GM10266 (cell line): Measurements from ENCODE around the gene USP9Y.
A peak's percentile ranks its signal among the peaks of the same experiment; 100 is the strongest.
"Not testable (repeated sequence)": the region's sequence is repeated elsewhere in the genome, so short reads cannot be mapped to it uniquely, and the experiment has no call there.

Experiments used
- DNase-seq: peaks from one replicate; pipeline ENCODE4 v3.0.0; 2012; ENCODE audit errors: extremely low spot score
- TF ChIP-seq, protein P1 (sequence below): IDR thresholded peaks from 2 replicates; pipeline ENCODE4 v1.5.1; 2012; ENCODE audit warnings: mild to moderate bottlenecking, low read depth; ENCODE audit not compliant: control insufficient read depth, insufficient read depth; ENCODE audit errors: missing control alignments

Gene USP9Y, protein sequence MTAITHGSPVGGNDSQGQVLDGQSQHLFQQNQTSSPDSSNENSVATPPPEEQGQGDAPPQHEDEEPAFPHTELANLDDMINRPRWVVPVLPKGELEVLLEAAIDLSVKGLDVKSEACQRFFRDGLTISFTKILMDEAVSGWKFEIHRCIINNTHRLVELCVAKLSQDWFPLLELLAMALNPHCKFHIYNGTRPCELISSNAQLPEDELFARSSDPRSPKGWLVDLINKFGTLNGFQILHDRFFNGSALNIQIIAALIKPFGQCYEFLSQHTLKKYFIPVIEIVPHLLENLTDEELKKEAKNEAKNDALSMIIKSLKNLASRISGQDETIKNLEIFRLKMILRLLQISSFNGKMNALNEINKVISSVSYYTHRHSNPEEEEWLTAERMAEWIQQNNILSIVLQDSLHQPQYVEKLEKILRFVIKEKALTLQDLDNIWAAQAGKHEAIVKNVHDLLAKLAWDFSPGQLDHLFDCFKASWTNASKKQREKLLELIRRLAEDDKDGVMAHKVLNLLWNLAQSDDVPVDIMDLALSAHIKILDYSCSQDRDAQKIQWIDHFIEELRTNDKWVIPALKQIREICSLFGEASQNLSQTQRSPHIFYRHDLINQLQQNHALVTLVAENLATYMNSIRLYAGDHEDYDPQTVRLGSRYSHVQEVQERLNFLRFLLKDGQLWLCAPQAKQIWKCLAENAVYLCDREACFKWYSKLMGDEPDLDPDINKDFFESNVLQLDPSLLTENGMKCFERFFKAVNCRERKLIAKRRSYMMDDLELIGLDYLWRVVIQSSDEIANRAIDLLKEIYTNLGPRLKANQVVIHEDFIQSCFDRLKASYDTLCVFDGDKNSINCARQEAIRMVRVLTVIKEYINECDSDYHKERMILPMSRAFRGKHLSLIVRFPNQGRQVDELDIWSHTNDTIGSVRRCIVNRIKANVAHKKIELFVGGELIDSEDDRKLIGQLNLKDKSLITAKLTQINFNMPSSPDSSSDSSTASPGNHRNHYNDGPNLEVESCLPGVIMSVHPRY (N-terminal part only)

DNA sequence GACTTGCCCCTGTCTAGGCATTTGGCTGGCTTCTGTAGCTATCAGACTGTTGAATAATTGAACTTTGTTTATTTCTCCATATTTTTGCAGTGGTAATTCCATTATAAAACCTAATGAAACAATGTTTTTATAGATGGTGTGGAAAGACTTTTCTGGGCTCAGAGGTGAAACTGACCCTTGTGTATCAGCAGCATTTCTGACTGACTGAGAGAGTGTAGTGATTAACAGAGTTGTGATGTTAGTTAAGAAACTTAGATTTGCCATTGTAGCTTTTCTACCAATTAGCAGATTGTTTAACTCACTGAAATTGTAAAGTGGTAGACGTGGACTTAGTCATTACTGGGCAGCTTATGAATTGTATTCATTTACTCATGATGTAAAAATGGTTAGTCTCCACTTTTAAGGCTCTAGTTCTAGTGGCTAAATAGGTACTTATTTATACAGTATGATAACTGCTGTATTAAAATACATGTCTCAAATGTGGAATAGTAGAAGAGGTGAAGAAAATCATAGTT is at the start of gene USP9Y:
Gene USP9Y, plus strand, starts transcription at position 51 of the 515 bp plus-strand sequence. CDS start 8,217 bp downstream, outside the sequence.
- TF ChIP-seq, protein P1, sequence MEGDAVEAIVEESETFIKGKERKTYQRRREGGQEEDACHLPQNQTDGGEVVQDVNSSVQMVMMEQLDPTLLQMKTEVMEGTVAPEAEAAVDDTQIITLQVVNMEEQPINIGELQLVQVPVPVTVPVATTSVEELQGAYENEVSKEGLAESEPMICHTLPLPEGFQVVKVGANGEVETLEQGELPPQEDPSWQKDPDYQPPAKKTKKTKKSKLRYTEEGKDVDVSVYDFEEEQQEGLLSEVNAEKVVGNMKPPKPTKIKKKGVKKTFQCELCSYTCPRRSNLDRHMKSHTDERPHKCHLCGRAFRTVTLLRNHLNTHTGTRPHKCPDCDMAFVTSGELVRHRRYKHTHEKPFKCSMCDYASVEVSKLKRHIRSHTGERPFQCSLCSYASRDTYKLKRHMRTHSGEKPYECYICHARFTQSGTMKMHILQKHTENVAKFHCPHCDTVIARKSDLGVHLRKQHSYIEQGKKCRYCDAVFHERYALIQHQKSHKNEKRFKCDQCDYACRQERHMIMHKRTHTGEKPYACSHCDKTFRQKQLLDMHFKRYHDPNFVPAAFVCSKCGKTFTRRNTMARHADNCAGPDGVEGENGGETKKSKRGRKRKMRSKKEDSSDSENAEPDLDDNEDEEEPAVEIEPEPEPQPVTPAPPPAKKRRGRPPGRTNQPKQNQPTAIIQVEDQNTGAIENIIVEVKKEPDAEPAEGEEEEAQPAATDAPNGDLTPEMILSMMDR = no peak
- DNase-seq = no peak

DNA sequence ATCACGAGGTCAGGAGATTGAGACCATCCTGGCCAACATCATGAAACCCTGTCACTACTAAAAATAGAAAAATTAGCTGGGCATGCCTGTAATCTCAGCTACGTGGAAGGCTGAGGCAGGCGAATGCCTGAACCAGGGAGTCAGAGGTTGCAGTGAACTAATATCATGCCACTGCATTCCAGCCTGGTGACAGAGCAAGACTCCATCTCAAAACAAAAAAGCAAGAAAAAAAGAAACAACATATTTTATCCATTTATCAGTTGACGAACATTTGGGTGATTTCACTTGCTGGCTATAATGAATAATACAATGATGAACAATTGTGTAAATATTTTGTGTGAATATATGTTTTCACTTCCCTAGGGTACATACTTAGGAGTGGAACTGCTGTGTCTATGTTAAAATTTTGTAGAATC is 49.4 kb upstream of the USP9Y start:
- DNase-seq = no peak
- TF ChIP-seq, protein P1 = no peak

DNA sequence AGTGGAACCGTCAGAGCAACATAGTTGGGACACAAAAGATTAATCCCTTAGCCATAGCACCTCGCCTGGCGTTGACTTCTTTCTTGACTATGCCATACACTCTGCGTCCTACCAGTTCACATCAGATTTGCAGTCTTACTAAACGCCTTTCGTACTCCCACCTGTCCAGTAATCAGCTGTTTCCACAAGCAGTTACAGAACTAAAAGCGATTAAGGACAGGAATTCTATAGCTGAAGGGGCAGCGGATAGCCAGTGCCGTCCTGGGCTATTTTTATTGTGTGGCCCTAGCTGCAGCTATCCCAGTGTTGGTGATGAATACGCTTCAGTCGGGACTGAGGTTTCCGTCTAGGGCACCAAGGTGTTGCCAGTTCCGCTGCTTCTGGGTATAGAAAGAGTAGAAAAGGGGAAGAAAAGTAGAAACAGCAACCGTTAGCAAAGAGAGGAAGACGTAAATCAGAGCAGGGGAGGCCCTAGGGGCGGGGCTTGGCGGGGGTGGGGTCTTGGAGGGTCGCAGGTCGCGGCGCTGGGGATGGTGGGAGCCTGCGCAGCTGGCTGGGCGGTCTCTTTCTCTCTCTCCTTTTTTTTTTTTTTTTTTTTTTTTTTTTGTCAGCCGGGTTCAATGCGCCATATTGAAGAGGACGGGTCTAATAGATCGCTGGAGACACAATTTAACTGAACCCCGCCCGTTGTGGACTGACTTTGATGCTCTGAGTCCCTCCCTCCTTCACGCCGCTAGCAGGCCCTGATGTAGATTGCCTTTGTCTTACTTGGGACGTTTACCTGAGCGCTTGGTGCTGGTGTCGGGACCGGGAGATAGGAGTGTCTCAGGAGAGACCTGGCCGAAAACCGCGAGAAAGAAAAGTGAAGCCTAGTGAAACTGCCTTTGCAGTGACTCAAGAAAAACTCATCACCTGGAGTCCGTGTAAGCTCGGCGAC is 39.0 kb upstream of the USP9Y start:
- peak; percentile 64 for DNase-seq
- TF ChIP-seq, protein P1 = no peak

GRCh38 chrY:12662745-12663591 is 38.1 kb upstream of the USP9Y start:
- peak; percentile 8 for DNase-seq
- TF ChIP-seq, protein P1 = no peak

DNA sequence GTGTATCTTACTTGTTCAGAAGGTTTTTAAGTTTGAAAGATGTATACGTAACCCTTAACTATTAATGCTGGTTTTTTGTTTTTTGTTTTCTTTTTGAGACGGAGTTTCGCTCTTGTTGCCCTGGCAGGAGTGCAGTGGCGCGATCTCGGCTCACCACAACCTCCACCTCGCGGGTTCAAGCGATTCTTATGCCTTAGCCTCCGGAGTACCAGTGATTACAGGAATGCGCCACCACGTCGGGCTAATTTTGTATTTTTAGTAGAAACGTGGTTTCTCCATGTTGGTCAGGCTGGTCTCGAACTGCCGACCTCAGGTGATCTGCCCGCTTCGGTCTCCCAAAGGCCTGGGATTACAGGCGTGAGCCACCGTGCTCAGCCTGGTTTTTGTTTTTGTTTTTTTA is 37.2 kb upstream of the USP9Y start:
- DNase-seq = not testable (repeated sequence)

DNA sequence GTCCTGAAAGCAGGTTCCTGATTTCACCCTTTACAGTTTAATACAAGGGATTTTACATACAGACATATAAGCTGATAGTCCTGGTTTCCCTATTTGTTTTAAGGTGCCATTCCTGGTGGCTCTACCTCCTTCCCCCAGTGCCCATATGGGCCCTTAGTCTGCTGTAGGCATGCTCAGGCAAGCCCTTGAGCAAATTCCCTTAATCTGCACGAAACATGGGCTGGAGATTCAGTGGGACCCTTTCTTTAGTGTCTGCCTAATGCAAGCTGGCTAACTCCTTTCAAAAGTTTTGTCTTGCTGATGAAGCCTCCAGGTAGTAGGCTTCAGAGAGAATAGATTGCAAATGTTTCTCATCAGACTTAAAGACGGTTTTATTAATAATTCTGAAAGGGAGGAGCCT is 22.9 kb upstream of the USP9Y start:
- TF ChIP-seq, protein P1 = no peak
- DNase-seq = no peak
